Adrenal gland (tissue), 5 donors: ENCODE measurements around the gene ADSS1.

Experiments
- CTCF ChIP-seq, 6 experiments: fragments of 450-650 bp in 4 of 6; fragments of 200-600 bp in 2 of 6; sonication (generic) in 1 of 6; IDR thresholded peaks; 1 replicate in 5 of 6; 2 replicates in 1 of 6; pipeline versions ENCODE4 v1.5.1 to v1.8.0; 2016 to 2021; ENCODE audit warnings: antibody characterized with exemption in 6 of 6, mild to moderate bottlenecking in 2 of 6, moderate library complexity in 1 of 6
- POLR2A ChIP-seq, 2 donors: fragments of 450-650 bp; IDR thresholded peaks; one replicate each; pipeline ENCODE4 v1.6.1; 2017; ENCODE audit warnings: antibody characterized with exemption in 2 of 2, mild to moderate bottlenecking in 2 of 2, moderate library complexity in 1 of 2
- donor health status: DM: no; HTN: no; CAD: no.

- TF ChIP-seq CTCF (IDR thresholded peaks at IDR 0.05) (no peak), POLR2A (IDR thresholded peaks at IDR 0.05) (no peak)
Measured at GRCh38 chr14:104771374-104771773, 47.3 kb downstream of the ADSS1 start.
